Mononuclear cell (primary cell): ENCODE data around the gene INO80B. TPM values are rescaled to one million over a fixed set of nuclear protein-coding genes. Genes with fewer than 3 reads are reported as not detected.
A peak's percentile ranks its signal among the peaks of the same experiment; 100 is the strongest.
"Not testable (repeated sequence)": the region's sequence is repeated elsewhere in the genome, so short reads cannot be mapped to it uniquely, and the experiment has no call there.

Source experiments
- H3K27me3 ChIP-seq: 2 replicates; pipeline ENCODE4 v1.6.0; 2011; ENCODE audit warnings: low read length, control low read depth; ENCODE audit not compliant: insufficient read depth
- H3K4me1 ChIP-seq: 2 replicates; pipeline ENCODE4 v1.5.1; 2011; ENCODE audit warnings: mild to moderate bottlenecking, low read length, control low read depth; ENCODE audit not compliant: insufficient read depth
- H3K4me3 ChIP-seq: 2 replicates; pipeline ENCODE4 v1.5.1; 2011; ENCODE audit warnings: mild to moderate bottlenecking, low read length, moderate library complexity
- H3K9me3 ChIP-seq: 2 replicates; pipeline ENCODE4 v1.5.1; 2011; ENCODE audit warnings: low read depth, mild to moderate bottlenecking, control low read depth, low read length
- total RNA-seq: library from RNA; depleted of rRNA; stranded (reverse); fragments of >200 nt; gene quantifications from one replicate; pipeline ENCODE4 v1.2.3, GENCODE V29; 2012

The INO80B gene
- total RNA-seq, 1 donor: 15.3 TPM

DNA sequence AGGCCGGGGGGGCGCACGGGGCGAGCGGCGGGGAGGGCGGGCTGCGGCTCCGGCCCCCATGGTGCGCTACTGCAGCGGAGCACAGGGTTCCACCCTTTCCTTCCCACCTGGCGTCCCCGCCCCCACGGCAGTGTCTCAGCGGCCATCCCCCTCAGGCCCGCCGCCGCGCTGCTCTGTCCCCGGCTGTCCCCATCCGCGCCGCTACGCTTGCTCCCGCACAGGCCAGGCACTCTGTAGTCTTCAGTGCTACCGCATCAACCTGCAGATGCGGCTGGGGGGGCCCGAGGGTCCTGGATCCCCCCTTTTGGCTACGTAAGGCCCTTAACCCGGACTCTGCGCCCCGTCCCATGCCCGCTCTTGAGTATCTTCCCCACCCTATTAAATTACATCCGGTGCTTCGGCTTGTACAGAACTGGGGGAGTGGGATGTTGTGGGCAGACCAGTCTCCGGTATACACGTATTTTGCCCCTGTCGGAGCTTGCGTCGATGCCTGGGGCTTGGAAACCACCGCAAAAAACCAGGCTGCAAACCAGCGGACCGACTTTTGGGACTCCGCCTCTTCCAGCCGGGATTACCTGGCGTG, 2.8 kb downstream of the INO80B start:
- H3K4me3 ChIP-seq: peak overlapping the region; percentile 75
- H3K9me3 ChIP-seq: no peaks in the 10 kb centered on the region
- no peaks in the 10 kb centered on the region for H3K27me3 ChIP-seq
- H3K4me1 ChIP-seq: peaks cover 48% of the 10 kb centered on the region

DNA sequence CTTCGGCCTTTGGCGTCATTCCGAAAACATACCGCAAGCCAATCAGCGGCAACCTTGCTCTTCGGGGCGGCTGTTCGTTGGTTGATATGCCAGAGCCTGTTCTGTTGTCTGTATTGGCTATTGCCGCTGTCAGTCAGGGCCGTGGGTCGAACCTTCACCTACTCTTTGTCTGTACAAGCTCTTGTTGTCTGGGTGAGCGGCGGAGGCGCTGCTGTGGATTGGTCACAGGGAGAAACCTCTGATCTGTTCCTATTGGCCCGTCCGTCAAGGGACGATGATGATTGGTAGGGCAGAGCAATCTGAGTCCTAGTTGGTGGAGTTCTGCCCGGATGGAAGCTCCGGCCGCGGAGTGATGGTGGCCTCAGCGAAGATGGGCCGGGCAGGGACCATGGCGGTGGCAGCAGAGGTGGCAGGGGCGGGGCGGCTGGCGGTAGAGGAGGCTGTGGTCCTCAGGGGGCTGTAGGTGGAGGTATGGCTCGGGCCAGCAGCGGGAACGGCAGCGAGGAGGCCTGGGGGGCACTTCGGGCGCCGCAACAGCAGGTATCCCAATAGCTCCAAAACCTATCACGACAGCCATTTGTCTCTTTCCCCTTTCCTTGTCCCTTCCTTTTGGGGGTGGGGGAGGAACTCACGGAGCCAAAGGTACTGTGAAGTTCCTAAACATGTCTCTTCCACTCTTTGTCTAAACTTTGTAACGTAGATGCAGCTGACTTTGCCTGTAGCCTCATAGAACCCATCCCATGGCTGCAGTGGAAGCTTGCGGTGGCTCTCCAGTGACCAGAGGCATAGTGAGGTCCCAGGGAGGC, 3.4 kb downstream of the INO80B start, which contains the start of gene WBP1:
Gene WBP1, plus strand, starts transcription at position 307 of the 806 bp plus-strand sequence. Its CDS starts 165 bp downstream, at position 472.
- no peaks in the 10 kb centered on the region for H3K9me3 ChIP-seq
- H3K4me3 ChIP-seq: peak within 1 kb of the TSS; percentile 75
- peaks cover 41% of the 10 kb centered on the region for H3K4me1 ChIP-seq
- no peaks in the 10 kb centered on the region for H3K27me3 ChIP-seq

DNA sequence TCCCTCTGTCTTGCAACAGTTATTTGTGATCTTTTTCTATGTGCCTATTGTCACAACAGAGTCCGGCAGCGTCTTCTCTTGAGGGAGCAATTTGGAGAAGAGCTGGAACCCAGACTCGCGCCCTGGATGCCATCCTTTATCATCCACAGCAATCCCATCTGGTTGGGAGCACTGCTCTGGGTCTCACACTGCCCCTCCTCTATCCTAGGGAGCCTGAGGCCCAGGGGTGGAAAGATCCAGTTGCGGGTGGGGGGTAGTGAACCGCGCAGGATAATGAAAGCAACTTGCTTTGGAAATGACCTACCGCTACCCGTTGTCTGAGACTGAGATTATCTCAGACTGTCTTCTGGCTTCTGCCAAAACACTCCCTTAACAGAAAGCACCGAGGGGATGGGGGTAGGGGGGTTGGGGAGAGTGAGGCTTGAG, 4.1 kb downstream of the INO80B start:
- H3K4me1 ChIP-seq: peaks cover 42% of the 10 kb centered on the region
- H3K4me3 ChIP-seq: peak overlapping the region; percentile 75
- no peaks in the 10 kb centered on the region for H3K27me3 ChIP-seq
- H3K9me3 ChIP-seq: no peaks in the 10 kb centered on the region

DNA sequence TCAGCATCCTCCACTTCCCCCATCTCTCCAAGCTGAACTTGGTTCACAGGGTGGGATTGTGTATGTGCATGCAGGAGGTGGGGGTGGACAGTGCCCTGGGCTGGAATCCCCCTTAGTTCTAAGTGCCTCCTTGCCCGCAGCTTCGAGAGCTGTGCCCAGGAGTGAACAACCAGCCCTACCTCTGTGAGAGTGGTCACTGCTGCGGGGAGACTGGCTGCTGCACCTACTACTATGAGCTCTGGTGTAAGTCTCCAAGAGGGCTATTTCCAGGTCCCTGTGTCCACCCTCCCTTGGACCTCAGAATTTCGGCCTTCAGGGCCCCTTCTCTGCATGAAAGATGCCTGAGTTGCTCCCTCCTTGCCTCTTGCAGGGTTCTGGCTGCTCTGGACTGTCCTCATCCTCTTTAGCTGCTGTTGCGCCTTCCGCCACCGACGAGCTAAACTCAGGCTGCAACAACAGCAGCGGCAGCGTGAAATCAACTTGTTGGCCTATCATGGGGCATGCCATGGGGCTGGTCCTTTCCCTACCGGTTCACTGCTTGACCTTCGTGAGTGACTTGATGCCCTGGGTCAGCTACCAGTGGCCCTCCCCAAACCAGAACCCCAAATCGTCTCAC, 4.7 kb downstream of the INO80B start:
- H3K4me1 ChIP-seq: peaks cover 44% of the 10 kb centered on the region

DNA sequence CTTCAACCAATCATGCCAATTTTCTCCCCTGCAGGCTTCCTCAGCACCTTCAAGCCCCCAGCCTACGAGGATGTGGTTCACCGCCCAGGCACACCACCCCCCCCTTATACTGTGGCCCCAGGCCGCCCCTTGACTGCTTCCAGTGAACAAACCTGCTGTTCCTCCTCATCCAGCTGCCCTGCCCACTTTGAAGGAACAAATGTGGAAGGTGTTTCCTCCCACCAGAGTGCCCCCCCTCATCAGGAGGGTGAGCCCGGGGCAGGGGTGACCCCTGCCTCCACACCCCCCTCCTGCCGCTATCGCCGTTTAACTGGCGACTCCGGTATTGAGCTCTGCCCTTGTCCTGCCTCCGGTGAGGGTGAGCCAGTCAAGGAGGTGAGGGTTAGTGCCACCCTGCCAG, 5.3 kb downstream of the INO80B start:
- H3K27me3 ChIP-seq, H3K4me3 ChIP-seq, H3K9me3 ChIP-seq: not testable (repeated sequence)
- H3K4me1 ChIP-seq: peaks cover 43% of the 10 kb centered on the region

More for the DNA sequence above, 4.7 kb downstream of the INO80B start:
- H3K27me3 ChIP-seq, H3K4me3 ChIP-seq, H3K9me3 ChIP-seq: not testable (repeated sequence)

DNA sequence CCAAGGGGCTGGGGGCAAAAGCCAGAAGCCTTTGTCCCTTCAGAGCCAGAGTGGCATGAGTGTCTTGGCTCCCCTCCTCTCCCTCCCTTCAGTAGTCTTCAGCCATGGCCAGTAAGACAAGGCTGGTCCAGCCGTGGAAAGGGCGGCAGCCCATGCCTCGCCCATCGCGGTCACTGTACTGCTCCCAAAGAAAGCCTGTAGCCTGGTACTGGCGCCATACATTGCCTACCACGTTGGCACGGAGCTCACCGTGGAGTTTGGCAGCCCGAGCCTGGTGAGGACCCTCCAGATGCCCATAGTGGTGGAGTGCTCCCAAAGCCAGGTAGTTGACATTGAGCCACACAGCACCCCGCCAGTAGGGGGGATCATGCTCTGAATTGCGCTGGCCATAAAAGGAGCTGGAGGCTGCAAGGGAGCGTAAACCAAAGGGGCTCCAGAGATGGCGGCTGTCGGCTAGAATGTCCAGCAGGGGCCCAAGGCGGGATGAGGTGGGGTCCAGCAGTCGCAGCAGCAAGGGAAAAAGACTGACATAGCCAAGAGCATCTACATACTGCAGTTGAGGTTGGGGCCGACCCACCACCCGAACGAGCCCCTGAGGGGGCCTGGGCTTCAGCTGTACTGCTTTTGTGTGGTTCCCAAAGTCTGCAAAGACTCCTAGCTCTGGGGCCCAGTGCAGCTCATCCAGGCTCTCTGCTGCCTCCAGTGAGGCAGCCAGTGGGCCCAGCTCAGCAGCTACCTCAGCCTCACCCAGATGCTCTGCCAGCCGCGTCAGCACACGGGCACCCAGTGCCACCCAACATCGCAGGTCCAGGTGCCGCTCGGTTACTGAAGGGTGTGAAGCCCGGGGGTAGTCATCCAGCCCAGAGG, 6.5 kb downstream of the INO80B start:
- Histone ChIP-seq H3K4me1 (peaks cover 37% of the 10 kb centered on the region), H3K27me3 (no peaks in the 10 kb centered on the region), H3K9me3 (no peaks in the 10 kb centered on the region), H3K4me3 (no peak overlapping the region)

DNA sequence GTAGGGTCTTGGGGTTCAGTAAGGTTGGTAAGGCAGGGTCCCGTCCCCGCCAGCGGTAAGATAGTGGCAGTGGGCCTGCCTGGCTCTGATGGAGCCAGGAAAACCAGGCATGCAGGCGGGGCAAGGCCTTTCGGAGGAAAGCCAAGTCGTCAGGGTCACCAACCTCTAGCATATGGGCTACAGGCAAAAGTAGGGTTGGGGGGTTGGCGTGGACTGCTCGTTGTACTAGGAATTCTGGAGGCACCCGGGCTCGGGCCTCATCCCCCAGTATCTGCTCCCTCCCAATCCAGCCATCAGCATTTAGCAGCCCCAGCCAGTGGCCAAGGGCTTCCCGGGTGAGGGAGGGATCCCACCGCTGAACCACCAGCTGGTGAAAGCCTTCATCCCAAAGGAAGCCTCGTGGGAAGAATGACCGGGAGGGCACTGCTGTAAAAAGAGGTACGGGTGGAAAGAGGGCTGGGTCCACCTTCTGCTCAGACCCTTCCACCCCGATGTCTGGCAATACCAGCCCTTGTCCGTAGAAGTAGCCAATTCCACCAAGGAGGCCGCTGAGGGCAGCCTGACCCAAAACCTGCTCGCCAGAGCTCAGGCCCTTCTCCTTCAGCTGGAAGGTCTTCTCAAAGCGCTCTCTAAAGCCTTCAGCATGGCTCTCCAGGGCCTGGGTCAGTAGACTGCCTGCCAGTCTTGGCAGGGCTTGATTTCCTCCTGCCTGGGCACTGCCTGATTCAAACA, 7.3 kb downstream of the INO80B start:
- no peak overlapping the region for H3K4me3 ChIP-seq
- peaks cover 29% of the 10 kb centered on the region for H3K4me1 ChIP-seq
- H3K27me3 ChIP-seq: no peaks in the 10 kb centered on the region
- H3K9me3 ChIP-seq: no peaks in the 10 kb centered on the region

DNA sequence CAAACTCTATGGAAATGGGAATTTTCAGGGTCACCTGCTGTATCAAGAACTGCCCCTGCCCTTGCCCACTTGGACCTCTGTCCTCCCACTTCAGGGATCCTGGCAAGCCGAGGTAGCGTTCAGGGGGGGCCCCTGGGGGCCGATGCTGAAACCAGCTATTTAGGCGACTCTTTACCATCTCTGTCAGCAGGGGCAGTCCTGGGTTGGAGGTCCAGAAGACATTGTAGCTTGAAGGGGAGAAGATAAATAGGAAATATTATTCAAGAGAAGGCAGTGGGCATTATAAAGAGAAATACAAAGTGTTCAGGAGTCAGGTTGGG, 7.9 kb downstream of the INO80B start:
- H3K27me3 ChIP-seq: no peaks in the 10 kb centered on the region
- no peak overlapping the region for H3K4me3 ChIP-seq
- peaks cover 29% of the 10 kb centered on the region for H3K4me1 ChIP-seq

DNA sequence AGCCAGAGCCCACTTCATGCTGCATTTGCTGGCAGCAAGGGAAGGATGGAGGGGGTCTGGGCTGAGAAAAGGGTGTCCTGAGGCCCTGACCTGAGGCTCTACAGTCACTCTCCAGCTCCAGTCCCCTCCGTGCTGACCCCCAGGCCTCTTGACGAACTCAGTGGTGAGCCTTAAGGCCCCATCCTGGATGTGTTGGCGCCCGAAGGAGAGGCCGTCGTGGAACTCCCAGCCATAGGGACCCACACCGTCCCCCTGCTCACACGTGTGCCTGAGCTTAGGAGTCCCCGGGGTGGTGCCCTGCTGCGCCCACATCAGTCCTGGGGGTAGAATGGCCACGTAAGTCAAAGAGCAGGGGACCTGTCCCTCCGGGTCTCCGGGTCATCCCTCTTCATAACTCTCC, 9.5 kb downstream of the INO80B start:
- Histone ChIP-seq H3K9me3 (no peaks in the 10 kb centered on the region), H3K27me3 (no peaks in the 10 kb centered on the region), H3K4me3 (peak overlapping the region; percentile 71), H3K4me1 (peaks cover 20% of the 10 kb centered on the region)

More for the DNA sequence above, 7.9 kb downstream of the INO80B start:
- no peaks in the 10 kb centered on the region for H3K9me3 ChIP-seq

DNA sequence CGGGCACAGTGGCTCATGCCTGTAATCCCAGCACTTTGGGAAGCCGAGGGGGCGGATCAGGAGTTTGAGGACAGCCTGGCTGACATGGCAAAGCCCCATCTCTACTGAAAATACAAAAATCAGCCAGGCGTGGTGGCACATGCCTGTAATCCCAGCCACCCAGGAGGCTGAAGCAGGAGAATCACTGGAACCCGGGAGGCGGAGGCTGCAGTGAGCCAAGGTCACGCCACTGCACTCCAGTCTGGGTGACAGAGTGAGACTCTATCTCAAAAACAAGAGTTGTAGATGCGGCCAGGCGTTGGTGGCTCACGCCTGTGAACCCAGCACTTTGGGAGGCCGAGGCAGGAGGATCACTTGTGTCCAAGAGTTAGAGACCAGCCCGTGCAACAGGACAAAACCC, 15.9 kb downstream of the INO80B start:
- H3K27me3 ChIP-seq, H3K9me3 ChIP-seq, H3K4me3 ChIP-seq: not testable (repeated sequence)

DNA sequence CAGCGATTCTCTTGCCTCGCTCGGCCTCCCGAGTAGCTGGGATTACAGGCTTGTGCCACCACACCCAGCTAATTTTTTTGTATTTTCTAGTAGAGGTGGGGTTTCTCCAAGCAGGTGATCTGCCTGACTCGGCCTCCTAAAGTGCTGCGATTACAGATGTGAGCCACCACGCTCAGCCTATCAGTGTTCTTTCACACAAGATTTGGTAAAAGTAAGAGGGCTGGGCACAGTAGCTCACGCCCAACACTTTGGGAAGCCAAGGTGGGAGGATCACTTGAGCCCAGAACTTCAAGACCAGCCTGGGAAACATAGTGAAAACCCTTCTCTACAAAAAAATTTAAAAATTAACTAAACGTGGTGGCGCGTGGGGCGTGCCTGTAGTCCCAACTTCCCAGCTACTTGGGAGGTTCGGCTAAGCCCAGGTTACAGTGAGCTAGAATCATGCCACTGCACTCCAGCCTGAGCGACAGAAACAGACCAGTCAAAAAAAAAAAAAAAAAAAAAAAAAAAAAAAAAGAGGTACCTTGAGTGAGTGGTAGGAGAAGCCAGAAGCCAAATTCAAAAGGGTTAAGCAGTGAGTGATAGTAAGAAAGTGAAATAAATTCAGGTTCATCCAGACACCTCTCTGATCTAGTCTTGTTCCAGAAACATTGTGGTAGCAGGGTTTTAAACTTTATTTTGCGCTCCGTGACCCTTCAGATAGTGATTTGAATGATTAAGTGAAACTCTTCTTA, 16.6 kb downstream of the INO80B start:
- H3K4me1 ChIP-seq: peaks cover 23% of the 10 kb centered on the region
- H3K9me3 ChIP-seq: no peaks in the 10 kb centered on the region
- no peaks in the 10 kb centered on the region for H3K27me3 ChIP-seq
- peak overlapping the region; percentile 73 for H3K4me3 ChIP-seq

More for the DNA sequence above, 15.9 kb downstream of the INO80B start:
- peaks cover 29% of the 10 kb centered on the region for H3K4me1 ChIP-seq

DNA sequence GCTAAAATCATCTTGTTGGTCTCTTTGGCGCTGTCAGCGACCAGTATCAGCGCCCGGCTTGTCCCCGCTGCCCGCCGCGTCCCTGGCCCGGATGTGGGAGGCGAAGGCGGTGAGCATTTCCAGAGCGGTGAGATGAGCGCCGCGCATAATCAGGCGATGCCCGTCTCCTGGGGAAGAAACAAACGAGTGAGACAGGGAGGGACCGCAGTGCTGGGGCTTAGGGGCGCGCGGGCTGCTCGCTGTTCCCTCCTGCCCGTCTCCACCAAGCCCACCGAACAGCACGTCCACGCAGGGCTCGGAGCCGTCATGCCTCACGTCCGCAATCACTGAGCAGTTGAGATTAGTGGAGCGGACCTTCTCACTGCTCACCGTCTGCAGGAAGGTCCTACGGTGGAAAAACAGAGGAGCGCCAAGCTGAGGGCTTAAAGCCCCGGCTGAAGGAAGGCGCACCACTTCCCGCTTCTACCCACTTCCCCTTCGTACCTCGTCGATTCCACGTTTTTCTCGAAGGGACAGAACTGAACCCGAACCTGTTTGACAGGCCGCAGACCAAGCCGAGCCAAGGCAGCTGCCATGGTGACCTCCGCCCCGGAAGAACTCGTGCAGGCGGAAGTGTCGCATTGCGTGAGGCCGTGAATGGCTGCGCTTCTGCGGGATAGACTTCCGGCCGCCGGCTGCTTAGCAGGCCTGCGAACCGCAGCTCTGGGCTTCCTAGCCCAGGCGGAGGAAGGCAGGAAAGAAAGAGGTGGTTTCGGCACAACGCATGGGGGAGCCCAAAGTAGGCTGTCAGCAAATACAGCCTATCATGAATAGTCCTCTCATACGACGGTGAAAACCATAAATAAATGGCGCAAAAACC, 17.4 kb downstream of the INO80B start, which contains the start of gene MRPL53:
Gene MRPL53, minus strand, starts transcription at position 595 of the 859 bp plus-strand sequence. Its CDS starts 20 bp downstream, at position 575.
- peaks cover 31% of the 10 kb centered on the region for H3K4me1 ChIP-seq
- H3K9me3 ChIP-seq: no peaks in the 10 kb centered on the region
- H3K4me3 ChIP-seq: peak within 1 kb of the TSS; percentile 73
- H3K27me3 ChIP-seq: no peaks in the 10 kb centered on the region

DNA sequence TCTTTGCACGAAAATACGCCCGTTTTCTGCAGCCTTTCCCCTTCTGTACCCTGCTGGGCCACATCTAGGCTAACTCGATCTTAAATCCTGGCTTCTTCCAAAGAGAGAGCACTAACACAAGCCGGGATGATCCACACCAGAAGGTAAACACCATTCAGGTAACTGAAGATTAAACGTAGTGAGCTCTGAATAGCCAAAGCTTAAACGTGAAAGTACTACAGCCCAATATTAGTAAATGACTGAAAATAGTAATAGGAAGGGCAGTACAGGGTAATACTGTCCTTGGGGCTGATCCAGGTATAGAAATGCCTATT, 18.0 kb downstream of the INO80B start:
- H3K9me3 ChIP-seq: no peaks in the 10 kb centered on the region
- H3K4me3 ChIP-seq: peak overlapping the region; percentile 73
- H3K27me3 ChIP-seq: no peaks in the 10 kb centered on the region
- peaks cover 36% of the 10 kb centered on the region for H3K4me1 ChIP-seq
